GM19035 (cell line): ENCODE results near the gene LYZL6.
"Not testable (repeated sequence)": the region's sequence is repeated elsewhere in the genome, so short reads cannot be mapped to it uniquely, and the experiment has no call there.

Source experiments
- ATAC-seq: cut with Tn5 transposase; IDR thresholded peaks from one replicate; pipeline ENCODE4 v1.9.1; 2021; ENCODE audit not compliant: unreplicated experiment

The LYZL6 gene

GRCh38 chr17:35948092-35948491, 4.6 kb upstream of the LYZL6 start:
- ATAC-seq, result no peak

- ATAC-seq, result no peak
These were observed 3.7 kb upstream of the LYZL6 start for GRCh38 chr17:35947156-35947585.

- no peak for ATAC-seq
These were observed 638 bp upstream of the LYZL6 start for GRCh38 chr17:35944151-35944550.

GRCh38 chr17:35942588-35943186, 826 bp downstream of the LYZL6 start:
- no peak for ATAC-seq

GRCh38 chr17:35938492-35938891, 5.0 kb downstream of the LYZL6 start:
- ATAC-seq, result not testable (repeated sequence)

GRCh38 chr17:35936063-35936462, 7.5 kb downstream of the LYZL6 start:
- ATAC-seq, result no peak

- ATAC-seq, result no peak
These were observed 8.8 kb downstream of the LYZL6 start for GRCh38 chr17:35934760-35935159.

GRCh38 chr17:35932586-35932985, 10.9 kb downstream of the LYZL6 start:
- ATAC-seq, result no peak

- ATAC-seq, result no peak
These were observed 11.6 kb downstream of the LYZL6 start for GRCh38 chr17:35931794-35932425.

GRCh38 chr17:35930211-35931065, 13.1 kb downstream of the LYZL6 start, which contains the start of gene RDM1:
Gene RDM1 (minus strand): TSS chr17:35930773. CDS start chr17:35930727, 46 bp downstream.
- ATAC-seq, result peak; percentile 63

- ATAC-seq, result no peak
These were observed 15.8 kb downstream of the LYZL6 start for GRCh38 chr17:35927714-35928113.

- ATAC-seq, result no peak
These were observed 19.9 kb downstream of the LYZL6 start for GRCh38 chr17:35923609-35924114.

GRCh38 chr17:35920229-35920628, 23.3 kb downstream of the LYZL6 start:
- ATAC-seq, result no peak

GRCh38 chr17:35918665-35919064, 24.8 kb downstream of the LYZL6 start:
- ATAC-seq, result no peak

- ATAC-seq, result no peak
These were observed 25.8 kb downstream of the LYZL6 start for GRCh38 chr17:35917519-35918213.

- no peak for ATAC-seq
These were observed 28.2 kb downstream of the LYZL6 start for GRCh38 chr17:35915153-35915964.

- ATAC-seq, result no peak
These were observed 29.2 kb downstream of the LYZL6 start for GRCh38 chr17:35914354-35914753.

GRCh38 chr17:35913609-35914008, 29.9 kb downstream of the LYZL6 start:
- no peak for ATAC-seq

- no peak for ATAC-seq
These were observed 30.6 kb downstream of the LYZL6 start for GRCh38 chr17:35912942-35913341.

- ATAC-seq, result no peak
These were observed 31.1 kb downstream of the LYZL6 start for GRCh38 chr17:35912339-35912912.
